NCI-H510A treated with DMSO at 0.1 percent for 48 hours (cell line): Measurements from ENCODE around the gene TGM2.

Experiments
- DNase-seq: peaks from one replicate; lab custom pipeline; 2025; lab: John Stamatoyannopoulos, UW

TGM2 gene

DNA sequence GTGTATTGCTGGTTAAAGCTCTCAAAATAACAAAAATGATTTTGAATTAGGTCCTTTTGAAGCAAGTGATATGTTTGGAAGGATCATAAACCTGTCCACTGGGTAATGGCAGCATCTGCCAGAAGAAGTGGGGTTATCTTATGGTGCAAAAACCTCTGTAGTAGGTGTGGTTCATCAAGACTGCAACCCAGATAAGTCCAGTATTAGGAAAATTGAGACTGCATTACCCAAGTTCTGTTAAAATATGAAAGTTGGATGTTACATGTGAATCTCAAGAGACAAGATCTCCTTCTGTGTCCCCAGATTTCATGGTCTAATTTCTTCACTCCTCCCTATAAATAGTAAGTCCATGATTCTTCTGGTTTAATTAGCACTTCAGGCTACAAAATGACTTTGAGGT lies 72.2 kb downstream of the TGM2 start:
- DNase-seq = no peak

GRCh38 chr20:38092260-38092857 lies 72.7 kb downstream of the TGM2 start:
- no peak for DNase-seq

DNA sequence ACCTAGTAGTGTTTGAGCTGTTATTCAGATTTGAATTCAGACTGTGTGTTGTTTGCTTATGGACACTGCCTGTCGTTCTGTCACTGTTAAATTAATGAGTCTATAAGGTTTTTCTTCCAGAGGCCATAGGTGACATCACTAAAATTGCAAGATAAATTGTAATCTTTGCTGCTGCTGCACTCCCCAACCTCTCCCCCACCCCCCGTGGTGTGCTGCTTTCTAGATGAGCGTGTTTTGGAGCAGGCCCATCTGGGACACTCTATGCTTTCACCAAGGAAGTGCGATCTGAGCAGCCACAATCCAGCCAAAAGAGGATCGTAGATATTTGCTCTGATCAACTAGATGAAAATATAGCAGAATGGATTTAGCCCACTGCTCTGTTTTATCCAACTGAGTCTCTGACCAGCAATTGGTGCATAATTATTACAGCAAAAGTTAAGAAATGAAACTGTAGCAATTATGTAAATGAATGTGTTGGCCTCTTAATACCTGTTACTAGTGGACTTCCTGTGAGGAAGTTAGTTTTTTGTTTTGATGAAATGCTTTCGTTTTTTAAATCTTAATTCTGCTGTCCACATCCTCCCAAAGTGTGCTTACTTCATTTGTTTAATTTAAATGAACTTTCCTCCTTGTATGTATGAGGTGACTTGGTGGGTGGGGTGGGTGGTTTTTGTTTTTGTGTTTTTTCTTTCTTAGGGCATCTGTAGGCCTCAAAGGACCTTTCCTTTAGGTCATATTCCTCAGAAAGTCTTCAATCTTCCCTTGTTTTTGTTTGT lies 73.4 kb downstream of the TGM2 start:
- no peak for DNase-seq

GRCh38 chr20:38090061-38090460 lies 75.0 kb downstream of the TGM2 start:
- DNase-seq = no peak

GRCh38 chr20:38089500-38089899 lies 75.6 kb downstream of the TGM2 start:
- no peak for DNase-seq

- DNase-seq = no peak
These were observed 80.0 kb downstream of the TGM2 start for GRCh38 chr20:38085026-38085425.

GRCh38 chr20:38084425-38084951 lies 80.6 kb downstream of the TGM2 start:
- no peak for DNase-seq

- no peak for DNase-seq
These were observed 81.6 kb downstream of the TGM2 start for GRCh38 chr20:38083338-38084048.

- DNase-seq = no peak
These were observed 82.2 kb downstream of the TGM2 start for GRCh38 chr20:38082894-38083293.

GRCh38 chr20:38081575-38081974 lies 83.5 kb downstream of the TGM2 start:
- no peak for DNase-seq

DNA sequence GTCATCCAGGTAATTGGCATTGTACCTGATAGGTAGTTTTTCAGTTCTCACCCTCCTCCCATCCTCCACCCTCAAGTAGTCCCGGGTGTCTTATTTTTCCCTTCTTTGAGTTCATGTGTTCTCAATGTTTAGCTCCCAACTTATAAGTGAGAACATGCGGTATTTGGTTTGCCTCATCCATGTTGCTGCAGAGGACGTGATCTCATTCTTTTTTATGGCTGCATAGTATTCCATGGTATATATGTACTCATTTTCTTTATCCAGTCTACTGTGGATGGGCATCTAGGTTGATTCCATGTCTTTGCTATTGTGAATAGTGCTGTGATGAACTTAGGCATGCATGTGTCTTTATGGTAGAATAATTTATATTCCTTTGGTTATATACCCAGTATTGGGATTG lies 85.7 kb downstream of the TGM2 start:
- no peak for DNase-seq

- DNase-seq = no peak
These were observed 87.0 kb downstream of the TGM2 start for GRCh38 chr20:38078084-38078483.
